ENCODE data around the gene PTDSS2. TPM values are rescaled to one million over a fixed set of nuclear protein-coding genes. Genes with fewer than 3 reads are reported as not detected.

The PTDSS2 gene
- total RNA-seq, 1 experiment from 2014 or later: 30.4 TPM

DNA sequence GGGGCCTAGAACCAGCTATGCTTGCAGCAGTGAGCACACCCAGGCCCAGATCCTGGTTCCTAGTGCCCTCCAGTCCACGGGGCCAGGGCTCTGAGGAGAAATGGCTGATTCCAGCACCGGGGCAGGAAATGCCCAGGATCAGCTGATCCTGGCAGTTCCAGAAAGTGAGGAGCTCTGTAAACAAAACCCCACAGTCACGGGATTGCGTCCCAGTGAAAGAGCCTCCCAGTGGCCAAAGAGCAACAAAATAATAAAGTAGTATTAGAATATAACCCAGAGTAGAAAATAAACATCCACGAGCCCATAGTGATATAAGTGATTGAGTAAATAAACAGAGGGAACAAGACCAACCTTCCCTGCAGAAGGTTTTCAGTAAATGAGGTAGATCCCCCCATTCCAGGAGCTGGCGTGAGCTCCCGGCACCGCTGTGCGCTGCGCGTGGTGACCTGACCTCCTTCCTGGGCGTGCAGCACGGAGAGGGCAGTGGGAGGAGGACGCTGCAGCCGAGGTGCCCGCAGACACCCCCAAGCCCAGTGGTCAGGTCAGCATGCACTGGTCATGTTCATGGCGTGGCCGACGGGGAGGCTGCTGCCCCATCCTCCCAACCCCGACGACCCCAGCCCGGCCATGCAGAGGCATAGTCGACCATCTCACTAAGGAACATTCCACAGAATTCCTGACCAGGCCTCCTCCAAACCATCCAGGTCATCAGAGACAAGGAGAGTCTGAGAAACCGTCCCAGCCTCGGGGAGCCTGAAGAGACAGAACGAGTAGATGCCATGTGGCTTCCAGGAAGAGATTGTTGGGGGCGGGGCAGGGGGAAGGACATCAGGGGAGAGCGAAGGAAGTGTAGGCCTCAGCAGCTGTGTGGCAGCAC lies 19.8 kb downstream of the PTDSS2 start:
- CTCF ChIA-PET: interaction anchor here (0.8 to 1.0 kb wide), 2 partner anchors 8 to 20 kb away, joined by 4 read pairs; partner anchors contain the start of gene PTDSS2
- no peaks in the 10 kb centered on the region for H3K27me3 Mint-ChIP-seq (ENCODE audit: unreplicated experiment)
- DNase-seq: no peak
- intact Hi-C loops (cut with micrococcal nuclease; ENCODE audit: unreplicated experiment): no loop called here
- no peaks in the 10 kb centered on the region for H3K9me3 Mint-ChIP-seq (ENCODE audit: low read depth, unreplicated experiment)
- peaks cover 10% of the 10 kb centered on the region for H3K4me1 Mint-ChIP-seq (ENCODE audit: low read depth, unreplicated experiment)
- TF ChIP-seq, protein P1, sequence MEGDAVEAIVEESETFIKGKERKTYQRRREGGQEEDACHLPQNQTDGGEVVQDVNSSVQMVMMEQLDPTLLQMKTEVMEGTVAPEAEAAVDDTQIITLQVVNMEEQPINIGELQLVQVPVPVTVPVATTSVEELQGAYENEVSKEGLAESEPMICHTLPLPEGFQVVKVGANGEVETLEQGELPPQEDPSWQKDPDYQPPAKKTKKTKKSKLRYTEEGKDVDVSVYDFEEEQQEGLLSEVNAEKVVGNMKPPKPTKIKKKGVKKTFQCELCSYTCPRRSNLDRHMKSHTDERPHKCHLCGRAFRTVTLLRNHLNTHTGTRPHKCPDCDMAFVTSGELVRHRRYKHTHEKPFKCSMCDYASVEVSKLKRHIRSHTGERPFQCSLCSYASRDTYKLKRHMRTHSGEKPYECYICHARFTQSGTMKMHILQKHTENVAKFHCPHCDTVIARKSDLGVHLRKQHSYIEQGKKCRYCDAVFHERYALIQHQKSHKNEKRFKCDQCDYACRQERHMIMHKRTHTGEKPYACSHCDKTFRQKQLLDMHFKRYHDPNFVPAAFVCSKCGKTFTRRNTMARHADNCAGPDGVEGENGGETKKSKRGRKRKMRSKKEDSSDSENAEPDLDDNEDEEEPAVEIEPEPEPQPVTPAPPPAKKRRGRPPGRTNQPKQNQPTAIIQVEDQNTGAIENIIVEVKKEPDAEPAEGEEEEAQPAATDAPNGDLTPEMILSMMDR (IDR thresholded peaks at IDR 0.05; ENCODE audit: unreplicated experiment): no peak
- no TSS peak for BruUV-seq (replicated peaks)
- no peak overlapping the region for H3K27ac Mint-ChIP-seq (ENCODE audit: unreplicated experiment)
- peaks cover 13% of the 10 kb centered on the region for H3K36me3 Mint-ChIP-seq (ENCODE audit: insufficient read depth, unreplicated experiment)
- no peak overlapping the region for H3K4me3 Mint-ChIP-seq (ENCODE audit: low read depth, unreplicated experiment)

DNA sequence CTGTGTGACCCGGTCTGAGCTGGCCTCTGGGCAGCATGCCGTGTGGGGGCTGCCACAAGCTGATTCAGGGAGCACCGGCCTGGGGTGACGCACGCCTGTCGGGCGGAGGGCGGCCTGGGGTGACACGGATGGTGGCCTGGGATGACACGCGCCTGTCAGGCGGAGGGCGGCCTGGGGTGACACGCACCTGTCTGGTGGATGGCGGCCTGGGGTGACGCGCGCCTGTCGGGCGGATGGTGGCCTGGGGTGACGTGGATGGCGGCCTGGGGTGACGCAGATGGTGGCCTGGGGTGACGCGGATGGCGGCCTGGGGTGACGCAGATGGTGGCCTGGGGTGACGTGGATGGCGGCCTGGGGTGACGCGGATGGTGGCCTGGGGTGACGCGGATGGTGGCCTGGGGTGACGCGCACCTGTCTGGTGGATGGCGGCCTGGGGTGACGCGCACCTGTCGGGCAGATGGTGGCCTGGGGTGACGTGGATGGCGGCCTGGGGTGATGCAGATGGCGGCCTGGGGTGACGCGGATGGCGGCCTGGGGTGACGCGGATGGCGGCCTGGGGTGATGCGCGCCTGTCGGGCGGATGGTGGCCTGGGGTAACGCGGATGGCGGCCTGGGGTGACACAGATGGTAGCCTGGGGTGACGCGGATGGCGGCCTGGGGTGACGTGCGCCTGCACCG lies 21.5 kb downstream of the PTDSS2 start:
- TF ChIP-seq, protein P1 (IDR thresholded peaks at IDR 0.05; ENCODE audit: unreplicated experiment): no peak
- H3K4me1 Mint-ChIP-seq (ENCODE audit: low read depth, unreplicated experiment): peaks cover 10% of the 10 kb centered on the region
- H3K36me3 Mint-ChIP-seq (ENCODE audit: insufficient read depth, unreplicated experiment): peaks cover 7% of the 10 kb centered on the region
- intact Hi-C loops (cut with micrococcal nuclease; ENCODE audit: unreplicated experiment): no loop called here
- CTCF ChIA-PET: interaction anchor here (0.8 kb wide), 1 partner anchor 11 kb away, joined by 7 read pairs; no protein-coding TSS in a partner anchor
- no peak overlapping the region for H3K4me3 Mint-ChIP-seq (ENCODE audit: low read depth, unreplicated experiment)
- H3K27ac Mint-ChIP-seq (ENCODE audit: unreplicated experiment): no peak overlapping the region
- no peaks in the 10 kb centered on the region for H3K27me3 Mint-ChIP-seq (ENCODE audit: unreplicated experiment)
- H3K9me3 Mint-ChIP-seq (ENCODE audit: low read depth, unreplicated experiment): no peaks in the 10 kb centered on the region
- DNase-seq: no peak
- BruUV-seq (replicated peaks): no TSS peak

DNA sequence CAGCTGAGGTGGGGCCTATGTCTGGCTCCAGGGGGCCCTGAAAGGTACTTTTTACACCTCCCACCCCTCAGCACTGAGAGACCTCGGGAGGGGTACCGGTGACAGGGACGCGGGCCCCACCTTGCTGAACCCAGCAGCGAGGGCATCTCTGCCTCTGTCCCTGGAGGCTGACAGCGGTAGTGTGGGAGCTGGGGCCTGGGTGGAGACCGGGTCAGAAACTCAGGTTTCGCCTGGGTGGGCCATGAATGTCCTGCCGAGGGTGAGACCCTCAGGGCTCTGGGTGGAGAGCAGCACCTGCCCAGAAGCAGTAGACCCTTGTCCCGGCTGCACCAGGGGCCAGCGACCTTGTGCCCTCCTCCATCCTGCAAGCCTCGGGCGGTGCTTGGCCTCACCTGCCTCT lies 22.2 kb downstream of the PTDSS2 start:
- no TSS peak for BruUV-seq (replicated peaks)
- intact Hi-C loops (cut with micrococcal nuclease; ENCODE audit: unreplicated experiment): no loop called here
- no peak overlapping the region for H3K4me3 Mint-ChIP-seq (ENCODE audit: low read depth, unreplicated experiment)
- TF ChIP-seq, protein P1 (IDR thresholded peaks at IDR 0.05; ENCODE audit: unreplicated experiment): no peak
- no peak for DNase-seq
- no peaks in the 10 kb centered on the region for H3K9me3 Mint-ChIP-seq (ENCODE audit: low read depth, unreplicated experiment)
- peaks cover 10% of the 10 kb centered on the region for H3K4me1 Mint-ChIP-seq (ENCODE audit: low read depth, unreplicated experiment)
- CTCF ChIA-PET: interaction anchor here (0.8 kb wide), 1 partner anchor 12 kb away, joined by 7 read pairs; no protein-coding TSS in a partner anchor
- no peak overlapping the region for H3K27ac Mint-ChIP-seq (ENCODE audit: unreplicated experiment)
- no peaks in the 10 kb centered on the region for H3K27me3 Mint-ChIP-seq (ENCODE audit: unreplicated experiment)
- peaks cover 4% of the 10 kb centered on the region for H3K36me3 Mint-ChIP-seq (ENCODE audit: insufficient read depth, unreplicated experiment)

DNA sequence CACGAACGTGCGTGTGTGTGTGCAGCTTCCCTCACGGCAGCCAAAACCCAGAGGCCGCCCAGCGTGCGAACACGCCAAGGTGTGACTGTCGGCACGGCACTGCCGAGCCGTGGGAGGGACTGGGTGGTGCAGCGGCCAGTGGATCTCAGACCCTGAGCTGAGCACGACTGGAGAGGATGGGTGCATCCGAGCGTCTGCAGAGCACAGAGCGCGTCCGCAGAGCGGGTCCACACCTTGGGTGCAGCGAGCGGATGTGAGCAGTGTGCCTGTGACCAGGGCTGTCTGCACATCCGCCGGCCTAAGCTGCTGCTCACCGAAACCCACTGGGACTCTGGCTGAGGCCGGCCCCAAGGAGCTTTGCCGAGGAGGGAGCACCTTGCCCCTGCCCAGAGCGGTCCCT lies 22.7 kb downstream of the PTDSS2 start:
- no TSS peak for BruUV-seq (replicated peaks)
- TF ChIP-seq, protein P1 (IDR thresholded peaks at IDR 0.05; ENCODE audit: unreplicated experiment): no peak
- Mint-ChIP-seq H3K36me3 (ENCODE audit: insufficient read depth, unreplicated experiment) (peaks cover 4% of the 10 kb centered on the region), H3K9me3 (ENCODE audit: low read depth, unreplicated experiment) (no peaks in the 10 kb centered on the region), H3K4me1 (ENCODE audit: low read depth, unreplicated experiment) (peaks cover 10% of the 10 kb centered on the region), H3K27ac (ENCODE audit: unreplicated experiment) (no peak overlapping the region), H3K4me3 (ENCODE audit: low read depth, unreplicated experiment) (no peak overlapping the region), H3K27me3 (ENCODE audit: unreplicated experiment) (no peaks in the 10 kb centered on the region)
- no peak for DNase-seq
- intact Hi-C loops (cut with micrococcal nuclease; ENCODE audit: unreplicated experiment): no loop called here
- CTCF ChIA-PET: interaction anchor here (0.5 kb wide), 1 partner anchor 25 kb away, joined by 3 read pairs; no protein-coding TSS in a partner anchor
